Activated T-helper 17 cell treated with anti-CD3 and anti-CD28 coated beads, Interleukin-2, amount 50 U/mL, for 72 hours (primary cell): ENCODE measurements around the gene ITIH5. TPM values are rescaled to one million over a fixed set of nuclear protein-coding genes. Genes with fewer than 3 reads are reported as not detected.
"Not testable (repeated sequence)": the region's sequence is repeated elsewhere in the genome, so short reads cannot be mapped to it uniquely, and the experiment has no call there.

Source experiments
- ATAC-seq: fragments of 150-1000 bp; cut with Tn5 transposase; replicated peaks from 2 replicates; pipeline ENCODE4 v1.10.0; 2021; ENCODE audit warnings: mild to moderate bottlenecking, moderate library complexity
- H3K27ac Mint-ChIP-seq: one replicate; pipeline ENCODE4 v1.8.0; 2022; ENCODE audit warnings: mixed read lengths
- H3K27me3 Mint-ChIP-seq: one replicate; pipeline ENCODE4 v1.8.0; 2022; ENCODE audit warnings: mixed read lengths
- H3K36me3 Mint-ChIP-seq: one replicate; pipeline ENCODE4 v1.8.0; 2022; ENCODE audit warnings: low read depth, mild to moderate bottlenecking, mixed read lengths
- H3K4me1 Mint-ChIP-seq: one replicate; pipeline ENCODE4 v1.8.0; 2022; ENCODE audit warnings: mixed read lengths
- H3K4me3 Mint-ChIP-seq: one replicate; pipeline ENCODE4 v1.8.0; 2022; ENCODE audit warnings: mild to moderate bottlenecking, mixed read lengths
- H3K9me3 Mint-ChIP-seq: one replicate; pipeline ENCODE4 v1.8.0; 2022; ENCODE audit warnings: mixed read lengths
- total RNA-seq, 2 donors: library from RNA; stranded (reverse); gene quantifications; one replicate each; pipeline ENCODE4 v1.2.3, GENCODE V29; 2022

The ITIH5 gene
- total RNA-seq, 2 donors from 2014 or later, result 0.34 TPM; not detected in 1

DNA sequence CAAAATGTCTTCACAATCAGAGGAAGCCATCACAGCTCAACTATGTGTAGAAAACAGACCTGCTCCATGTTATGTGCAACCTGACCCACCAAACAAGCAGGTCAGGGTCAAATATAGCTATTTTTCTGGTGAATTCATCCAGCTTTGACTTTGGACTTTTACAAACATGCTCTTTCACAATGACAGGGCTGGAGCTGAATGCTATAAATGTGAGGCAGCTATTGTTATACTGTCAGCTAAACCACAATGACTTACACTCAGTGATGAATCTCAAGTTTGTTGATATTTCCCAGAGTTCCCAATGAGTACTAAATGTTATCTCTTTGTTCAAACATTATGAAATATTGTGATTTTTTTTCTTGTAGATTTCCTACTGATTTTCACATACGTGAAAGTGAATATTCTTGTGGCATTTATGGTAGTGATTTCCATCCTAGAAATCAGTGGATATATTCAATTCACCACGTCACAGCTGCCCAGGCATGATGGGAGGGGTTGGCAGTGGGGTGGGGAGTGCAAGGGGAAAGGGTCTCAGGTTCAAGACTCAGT, 33.9 kb upstream of the ITIH5 start:
- Mint-ChIP-seq H3K27ac (no peak overlapping the region), H3K4me3 (no peak overlapping the region), H3K9me3 (no peaks in the 10 kb centered on the region), H3K4me1 (no peaks in the 10 kb centered on the region), H3K36me3 (no peaks in the 10 kb centered on the region), H3K27me3 (peaks cover 36% of the 10 kb centered on the region)
- no peak for ATAC-seq

- Mint-ChIP-seq H3K27ac (no peak overlapping the region), H3K27me3 (peaks cover 18% of the 10 kb centered on the region), H3K9me3 (peaks cover 6% of the 10 kb centered on the region), H3K4me1 (no peaks in the 10 kb centered on the region), H3K36me3 (no peaks in the 10 kb centered on the region), H3K4me3 (no peak overlapping the region)
- no peak for ATAC-seq
These were observed 30.7 kb upstream of the ITIH5 start for GRCh38 chr10:7697426-7697825.

- Mint-ChIP-seq H3K4me1 (peaks cover 1% of the 10 kb centered on the region), H3K4me3 (no peak overlapping the region), H3K36me3 (no peaks in the 10 kb centered on the region), H3K27me3 (peaks cover 15% of the 10 kb centered on the region), H3K9me3 (peaks cover 6% of the 10 kb centered on the region), H3K27ac (no peak overlapping the region)
- no peak for ATAC-seq
These were observed 29.8 kb upstream of the ITIH5 start for GRCh38 chr10:7696545-7696944.

DNA sequence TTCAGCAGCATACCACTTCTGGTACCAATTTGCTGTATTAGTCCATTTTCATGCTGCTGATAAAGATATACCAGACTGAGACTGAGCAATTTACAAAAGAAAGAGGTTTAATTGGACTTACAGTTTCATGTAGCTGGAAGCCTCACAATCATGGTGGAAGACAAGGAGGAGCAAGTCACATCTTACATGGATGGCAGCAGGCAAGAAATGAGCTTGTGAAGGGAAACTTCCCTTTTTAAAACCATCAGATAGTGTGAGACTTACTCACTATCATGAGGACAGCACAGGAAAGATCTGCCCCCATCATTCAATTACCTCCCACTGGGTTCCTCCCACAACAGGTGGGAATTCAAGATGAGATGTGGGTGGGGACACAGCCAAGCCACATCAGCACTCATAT, 26.4 kb upstream of the ITIH5 start:
- H3K36me3 Mint-ChIP-seq, H3K4me3 Mint-ChIP-seq, ATAC-seq, H3K4me1 Mint-ChIP-seq, H3K27me3 Mint-ChIP-seq, H3K27ac Mint-ChIP-seq: not testable (repeated sequence)
- peaks cover 15% of the 10 kb centered on the region for H3K9me3 Mint-ChIP-seq

DNA sequence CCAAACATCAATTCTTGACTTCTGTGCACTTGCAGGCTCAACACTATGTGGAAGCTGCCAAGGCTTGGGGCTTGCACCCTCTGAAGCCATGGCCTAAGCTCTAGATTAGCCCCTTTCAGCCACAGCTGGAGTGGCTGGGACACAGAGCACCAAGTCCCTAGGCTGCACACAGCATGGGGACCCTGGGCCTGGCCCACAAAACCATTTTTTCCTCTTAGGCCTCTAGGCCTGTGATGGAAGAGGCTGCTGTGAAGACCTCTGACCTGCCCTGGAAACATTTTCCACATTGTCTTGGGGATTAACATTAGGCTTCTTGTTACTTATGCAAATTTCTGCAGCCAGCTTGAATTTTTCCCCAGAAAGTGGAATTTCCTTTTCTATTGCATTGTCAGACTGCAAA, 25.6 kb upstream of the ITIH5 start:
- not testable (repeated sequence) for H3K4me3 Mint-ChIP-seq, H3K27ac Mint-ChIP-seq, H3K36me3 Mint-ChIP-seq, ATAC-seq, H3K27me3 Mint-ChIP-seq, H3K4me1 Mint-ChIP-seq
- peaks cover 15% of the 10 kb centered on the region for H3K9me3 Mint-ChIP-seq

GRCh38 chr10:7690885-7691597, 24.3 kb upstream of the ITIH5 start:
- not testable (repeated sequence) for H3K4me1 Mint-ChIP-seq, H3K4me3 Mint-ChIP-seq, H3K27me3 Mint-ChIP-seq, H3K36me3 Mint-ChIP-seq, H3K27ac Mint-ChIP-seq
- peaks cover 15% of the 10 kb centered on the region for H3K9me3 Mint-ChIP-seq
- peak; percentile 86 for ATAC-seq

GRCh38 chr10:7689591-7689990, 22.8 kb upstream of the ITIH5 start:
- H3K9me3 Mint-ChIP-seq, result peaks cover 15% of the 10 kb centered on the region
- ATAC-seq, result no peak
- no peaks in the 10 kb centered on the region for H3K36me3 Mint-ChIP-seq
- H3K4me3 Mint-ChIP-seq, result no peak overlapping the region
- no peak overlapping the region for H3K27ac Mint-ChIP-seq
- H3K4me1 Mint-ChIP-seq, result peaks cover 8% of the 10 kb centered on the region
- H3K27me3 Mint-ChIP-seq, result no peaks in the 10 kb centered on the region

GRCh38 chr10:7687228-7687907, 20.6 kb upstream of the ITIH5 start:
- no peak overlapping the region for H3K27ac Mint-ChIP-seq
- H3K36me3 Mint-ChIP-seq, result no peaks in the 10 kb centered on the region
- peaks cover 8% of the 10 kb centered on the region for H3K4me1 Mint-ChIP-seq
- H3K4me3 Mint-ChIP-seq, result no peak overlapping the region
- peak; percentile 81 for ATAC-seq
- H3K9me3 Mint-ChIP-seq, result peaks cover 10% of the 10 kb centered on the region
- peaks cover 7% of the 10 kb centered on the region for H3K27me3 Mint-ChIP-seq

DNA sequence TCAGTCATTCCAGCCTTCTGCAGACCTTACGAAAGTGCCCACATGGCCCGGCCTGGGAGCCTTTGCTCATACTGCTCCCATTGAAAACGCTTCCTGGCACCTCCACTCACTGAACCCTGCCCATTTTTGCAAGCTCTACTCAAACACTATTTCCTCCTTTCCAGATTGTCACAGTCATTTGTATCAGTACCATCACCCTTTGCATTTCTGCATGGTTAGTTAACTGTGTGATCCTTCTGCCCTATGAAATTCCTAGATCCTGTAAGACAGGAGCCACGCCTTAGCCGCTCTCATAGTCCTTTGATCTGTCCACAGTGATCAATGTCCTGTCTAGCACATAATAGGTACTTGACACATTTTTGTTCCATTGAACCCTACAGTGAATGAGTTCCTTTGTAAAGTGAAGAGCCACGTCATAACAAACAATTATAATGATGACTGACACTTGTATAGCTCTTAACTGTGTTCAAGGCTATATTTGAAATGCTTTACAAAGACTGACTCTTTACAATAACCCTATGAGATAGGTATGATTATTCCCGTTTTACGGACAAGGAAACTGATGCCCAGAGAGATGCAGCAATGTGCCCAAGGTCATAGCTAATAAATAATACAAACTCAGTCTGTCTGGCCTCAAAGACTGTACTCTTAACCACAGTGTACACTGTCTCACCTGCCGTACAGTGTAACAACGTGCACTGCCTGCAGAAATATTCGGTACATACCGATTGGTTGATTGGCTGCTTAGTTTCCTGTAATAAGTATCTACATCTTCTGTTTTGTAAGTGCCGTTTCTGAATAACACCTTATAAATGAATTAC, 19.8 kb upstream of the ITIH5 start:
- Mint-ChIP-seq H3K27me3 (peaks cover 7% of the 10 kb centered on the region), H3K36me3 (no peaks in the 10 kb centered on the region), H3K9me3 (peaks cover 10% of the 10 kb centered on the region), H3K4me3 (no peak overlapping the region), H3K4me1 (peaks cover 7% of the 10 kb centered on the region), H3K27ac (no peak overlapping the region)
- ATAC-seq, result no peak

GRCh38 chr10:7680078-7680477, 13.3 kb upstream of the ITIH5 start:
- ATAC-seq, result peak; percentile 35

GRCh38 chr10:7679256-7679655, 12.5 kb upstream of the ITIH5 start:
- peaks cover 26% of the 10 kb centered on the region for H3K27me3 Mint-ChIP-seq
- no peak for ATAC-seq

More at GRCh38 chr10:7680078-7680477, 13.3 kb upstream of the ITIH5 start:
- not testable (repeated sequence) for H3K4me1 Mint-ChIP-seq, H3K27ac Mint-ChIP-seq, H3K4me3 Mint-ChIP-seq, H3K36me3 Mint-ChIP-seq, H3K9me3 Mint-ChIP-seq
- H3K27me3 Mint-ChIP-seq, result peaks cover 25% of the 10 kb centered on the region

DNA sequence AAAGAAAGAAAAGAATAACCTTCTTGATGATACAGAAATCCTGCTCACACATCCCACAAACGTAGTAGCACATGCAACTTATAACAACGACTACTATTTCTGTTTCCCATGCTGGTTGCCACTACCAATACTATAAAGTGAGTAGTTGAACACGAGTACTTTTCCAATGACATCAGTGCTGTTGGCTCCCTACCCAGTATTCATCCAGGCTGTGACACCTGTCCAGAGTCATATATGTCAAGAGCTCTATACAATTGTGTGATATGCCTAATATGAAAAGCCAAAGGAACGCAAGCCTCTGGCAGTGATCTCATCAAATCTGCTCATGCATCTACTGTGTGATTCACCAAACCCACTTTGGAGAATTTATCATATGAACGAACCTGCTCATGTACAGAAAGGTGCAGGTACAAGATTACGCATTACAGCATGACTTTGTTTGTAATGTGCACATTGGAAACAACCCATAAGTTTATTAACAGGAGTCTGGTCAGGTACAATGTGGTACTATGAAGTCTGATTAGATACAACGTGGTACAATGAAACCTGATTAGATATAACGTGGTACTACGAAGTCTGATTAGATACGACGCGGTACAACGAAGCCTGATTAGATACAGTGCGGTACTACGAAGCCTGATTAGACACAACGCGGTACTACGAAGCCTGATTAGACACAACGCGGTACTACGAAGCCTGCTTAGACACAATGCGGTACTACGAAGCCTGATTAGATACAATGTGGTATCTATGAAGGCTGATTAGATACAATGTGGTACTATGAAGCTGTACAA, 5.8 kb upstream of the ITIH5 start:
- Mint-ChIP-seq H3K36me3 (no peaks in the 10 kb centered on the region), H3K4me1 (peaks cover 4% of the 10 kb centered on the region)

More at GRCh38 chr10:7679256-7679655, 12.5 kb upstream of the ITIH5 start:
- Mint-ChIP-seq H3K4me3 (no peak overlapping the region), H3K36me3 (no peaks in the 10 kb centered on the region), H3K27ac (no peak overlapping the region), H3K9me3 (no peaks in the 10 kb centered on the region), H3K4me1 (no peaks in the 10 kb centered on the region)

GRCh38 chr10:7670157-7670556, 3.4 kb upstream of the ITIH5 start:
- no peak overlapping the region for H3K4me3 Mint-ChIP-seq
- peaks cover 9% of the 10 kb centered on the region for H3K4me1 Mint-ChIP-seq

More for the DNA sequence above, 5.8 kb upstream of the ITIH5 start:
- Mint-ChIP-seq H3K9me3 (no peaks in the 10 kb centered on the region), H3K4me3 (no peak overlapping the region), H3K27me3 (peaks cover 59% of the 10 kb centered on the region), H3K27ac (no peak overlapping the region)
- no peak for ATAC-seq

More at GRCh38 chr10:7670157-7670556, 3.4 kb upstream of the ITIH5 start:
- Mint-ChIP-seq H3K9me3 (no peaks in the 10 kb centered on the region), H3K27me3 (peaks cover 56% of the 10 kb centered on the region), H3K27ac (no peak overlapping the region), H3K36me3 (no peaks in the 10 kb centered on the region)
- ATAC-seq, result no peak
